Nephron (organoid): ENCODE data around the gene PNPLA2.
A peak's percentile ranks its signal among the peaks of the same experiment; 100 is the strongest.

ENCODE experiments used
- H3K27ac Mint-ChIP-seq, 3 experiments: 2 replicates each; pipeline ENCODE4 v1.8.0; 2020; ENCODE audit warnings: mixed read lengths in 3 of 3, mild to moderate bottlenecking in 2 of 3, moderate library complexity in 1 of 3
- H3K27me3 Mint-ChIP-seq: 2 replicates; pipeline ENCODE4 v1.8.0; 2021; ENCODE audit warnings: low read depth, mild to moderate bottlenecking, moderate library complexity, mixed read lengths
- H3K36me3 Mint-ChIP-seq: 2 replicates; pipeline ENCODE4 v1.8.0; 2020; ENCODE audit warnings: low read depth, mixed read lengths
- H3K4me1 Mint-ChIP-seq: 2 replicates; pipeline ENCODE4 v1.8.0; 2020; ENCODE audit warnings: mixed read lengths
- H3K4me3 Mint-ChIP-seq, 3 experiments: 2 replicates each; pipeline ENCODE4 v1.8.0; 2020; ENCODE audit warnings: mild to moderate bottlenecking in 3 of 3, mixed read lengths in 3 of 3, moderate library complexity in 2 of 3
- H3K9me3 Mint-ChIP-seq: 2 replicates; pipeline ENCODE4 v1.8.0; 2020; ENCODE audit warnings: mixed read lengths
- TF ChIP-seq, protein P1 (sequence below), 3 experiments: fragments of 200-600 bp; sonication (generic); IDR thresholded peaks; one replicate each; pipeline ENCODE4 v1.5.0; 2021; ENCODE audit warnings: antibody characterized with exemption in 3 of 3; ENCODE audit not compliant: unreplicated experiment in 3 of 3

PNPLA2 gene

GRCh38 chr11:823441-824291 lies 5.0 kb downstream of the PNPLA2 start:
- H3K27ac Mint-ChIP-seq, result no peak overlapping the region
- no peak overlapping the region for H3K4me3 Mint-ChIP-seq
- no peaks in the 10 kb centered on the region for H3K9me3 Mint-ChIP-seq
- TF ChIP-seq, protein P1, sequence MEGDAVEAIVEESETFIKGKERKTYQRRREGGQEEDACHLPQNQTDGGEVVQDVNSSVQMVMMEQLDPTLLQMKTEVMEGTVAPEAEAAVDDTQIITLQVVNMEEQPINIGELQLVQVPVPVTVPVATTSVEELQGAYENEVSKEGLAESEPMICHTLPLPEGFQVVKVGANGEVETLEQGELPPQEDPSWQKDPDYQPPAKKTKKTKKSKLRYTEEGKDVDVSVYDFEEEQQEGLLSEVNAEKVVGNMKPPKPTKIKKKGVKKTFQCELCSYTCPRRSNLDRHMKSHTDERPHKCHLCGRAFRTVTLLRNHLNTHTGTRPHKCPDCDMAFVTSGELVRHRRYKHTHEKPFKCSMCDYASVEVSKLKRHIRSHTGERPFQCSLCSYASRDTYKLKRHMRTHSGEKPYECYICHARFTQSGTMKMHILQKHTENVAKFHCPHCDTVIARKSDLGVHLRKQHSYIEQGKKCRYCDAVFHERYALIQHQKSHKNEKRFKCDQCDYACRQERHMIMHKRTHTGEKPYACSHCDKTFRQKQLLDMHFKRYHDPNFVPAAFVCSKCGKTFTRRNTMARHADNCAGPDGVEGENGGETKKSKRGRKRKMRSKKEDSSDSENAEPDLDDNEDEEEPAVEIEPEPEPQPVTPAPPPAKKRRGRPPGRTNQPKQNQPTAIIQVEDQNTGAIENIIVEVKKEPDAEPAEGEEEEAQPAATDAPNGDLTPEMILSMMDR (IDR thresholded peaks at IDR 0.05; ENCODE audit: unreplicated experiment in 3 of 3), result no peak
- H3K4me1 Mint-ChIP-seq, result peaks cover 18% of the 10 kb centered on the region
- H3K36me3 Mint-ChIP-seq, result peaks cover 8% of the 10 kb centered on the region
- H3K27me3 Mint-ChIP-seq, result peaks cover 24% of the 10 kb centered on the region

DNA sequence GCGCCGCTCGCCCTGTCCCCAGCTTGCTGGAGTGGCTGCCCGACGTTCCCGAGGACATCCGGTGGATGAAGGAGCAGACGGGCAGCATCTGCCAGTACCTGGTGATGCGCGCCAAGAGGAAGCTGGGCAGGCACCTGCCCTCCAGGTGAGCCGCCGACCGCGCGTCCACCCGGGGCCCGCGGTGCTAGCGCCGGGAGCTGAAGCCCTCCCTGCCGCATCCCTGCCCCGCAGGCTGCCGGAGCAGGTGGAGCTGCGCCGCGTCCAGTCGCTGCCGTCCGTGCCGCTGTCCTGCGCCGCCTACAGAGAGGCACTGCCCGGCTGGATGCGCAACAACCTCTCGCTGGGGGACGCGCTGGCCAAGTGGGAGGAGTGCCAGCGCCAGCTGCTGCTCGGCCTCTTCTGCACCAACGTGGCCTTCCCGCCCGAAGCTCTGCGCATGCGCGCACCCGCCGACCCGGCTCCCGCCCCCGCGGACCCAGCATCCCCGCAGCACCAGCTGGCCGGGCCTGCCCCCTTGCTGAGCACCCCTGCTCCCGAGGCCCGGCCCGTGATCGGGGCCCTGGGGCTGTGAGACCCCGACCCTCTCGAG lies 5.7 kb downstream of the PNPLA2 start:
- peaks cover 24% of the 10 kb centered on the region for H3K4me1 Mint-ChIP-seq
- H3K9me3 Mint-ChIP-seq, result no peaks in the 10 kb centered on the region
- H3K36me3 Mint-ChIP-seq, result peaks cover 8% of the 10 kb centered on the region
- TF ChIP-seq, protein P1 (IDR thresholded peaks at IDR 0.05; ENCODE audit: unreplicated experiment in 3 of 3), result no peak
- H3K27me3 Mint-ChIP-seq, result peaks cover 31% of the 10 kb centered on the region
- H3K27ac Mint-ChIP-seq, result no peak overlapping the region
- no peak overlapping the region for H3K4me3 Mint-ChIP-seq

GRCh38 chr11:824942-825341 lies 6.2 kb downstream of the PNPLA2 start:
- H3K36me3 Mint-ChIP-seq, result peaks cover 8% of the 10 kb centered on the region
- H3K27me3 Mint-ChIP-seq, result peaks cover 34% of the 10 kb centered on the region
- peak overlapping the region; percentile 10 to 46 (median 34) for H3K4me3 Mint-ChIP-seq
- H3K9me3 Mint-ChIP-seq, result no peaks in the 10 kb centered on the region
- H3K4me1 Mint-ChIP-seq, result peaks cover 27% of the 10 kb centered on the region
- TF ChIP-seq, protein P1 (IDR thresholded peaks at IDR 0.05; ENCODE audit: unreplicated experiment in 3 of 3), result no peak
- no peak overlapping the region for H3K27ac Mint-ChIP-seq

DNA sequence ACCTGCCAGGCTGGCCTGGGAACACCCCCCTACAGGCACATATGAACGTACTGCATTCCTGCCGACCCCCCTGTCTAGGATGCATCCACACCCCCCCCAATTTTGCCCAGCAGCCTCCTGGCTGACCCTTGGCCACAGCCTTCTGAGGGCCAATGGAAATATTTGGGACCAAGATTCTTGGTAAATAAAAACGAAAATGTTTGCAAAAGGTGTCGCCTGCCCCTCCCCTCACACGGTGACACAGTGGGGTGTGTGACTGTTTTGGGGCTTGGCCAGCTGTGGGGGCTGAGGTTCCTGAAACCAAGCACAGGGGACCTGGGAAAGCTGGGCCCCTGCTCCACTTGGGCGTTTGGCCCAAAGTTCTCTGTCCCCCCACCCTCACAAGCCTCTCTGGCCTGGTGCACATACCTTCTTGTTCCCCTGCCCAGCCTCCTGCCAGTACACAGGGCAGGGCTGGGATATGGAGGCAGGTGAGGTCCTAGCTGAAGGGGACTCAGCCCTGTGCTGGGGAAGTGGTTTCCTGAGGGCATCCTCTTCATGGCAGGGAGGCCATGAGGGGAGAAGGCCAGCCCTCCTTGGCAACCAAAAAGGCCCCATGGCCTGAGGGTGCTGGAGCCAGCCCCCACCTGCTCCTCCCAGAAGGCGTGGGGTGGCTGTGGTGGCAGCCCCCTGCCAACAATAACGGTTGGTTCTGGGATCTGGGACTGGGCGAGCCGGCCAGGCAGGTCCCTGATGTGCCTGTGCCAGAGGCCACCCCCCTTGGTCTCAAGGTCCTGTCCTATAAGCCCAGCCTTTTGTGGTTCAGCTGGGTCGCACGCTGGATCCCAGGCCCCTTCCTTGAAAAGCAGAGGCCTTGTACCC lies 6.9 kb downstream of the PNPLA2 start:
- peaks cover 34% of the 10 kb centered on the region for H3K27me3 Mint-ChIP-seq
- peak overlapping the region; percentile 34 to 46 (median 44) for H3K4me3 Mint-ChIP-seq
- H3K4me1 Mint-ChIP-seq, result peaks cover 27% of the 10 kb centered on the region
- TF ChIP-seq, protein P1 (IDR thresholded peaks at IDR 0.05; ENCODE audit: unreplicated experiment in 3 of 3), result no peak
- no peak overlapping the region for H3K27ac Mint-ChIP-seq
- H3K36me3 Mint-ChIP-seq, result peaks cover 8% of the 10 kb centered on the region
- no peaks in the 10 kb centered on the region for H3K9me3 Mint-ChIP-seq

DNA sequence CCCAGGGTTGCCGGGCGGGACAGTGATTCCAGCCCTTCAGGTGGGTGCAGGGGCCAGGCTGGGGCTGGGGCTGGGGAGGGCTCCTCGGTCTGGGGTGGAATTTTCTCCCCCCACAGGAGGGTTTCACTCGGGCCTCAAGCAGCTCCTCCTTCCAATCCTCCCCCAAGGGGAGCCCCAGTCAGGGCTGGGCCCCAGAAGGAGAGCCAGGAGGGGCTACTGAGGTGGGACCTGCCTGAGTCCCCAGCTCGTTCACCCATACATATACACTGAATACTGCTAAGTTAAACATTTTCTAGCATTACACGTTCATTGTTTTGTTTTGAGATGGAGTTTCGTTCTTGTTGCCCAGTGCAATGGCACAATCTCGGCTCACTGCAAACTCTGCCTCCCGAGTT lies 7.5 kb downstream of the PNPLA2 start:
- peaks cover 8% of the 10 kb centered on the region for H3K36me3 Mint-ChIP-seq
- H3K9me3 Mint-ChIP-seq, result no peaks in the 10 kb centered on the region
- peak overlapping the region; percentile 71 to 78 (median 71) for H3K4me3 Mint-ChIP-seq
- TF ChIP-seq, protein P1 (IDR thresholded peaks at IDR 0.05; ENCODE audit: unreplicated experiment in 3 of 3), result no peak
- peaks cover 37% of the 10 kb centered on the region for H3K27me3 Mint-ChIP-seq
- H3K27ac Mint-ChIP-seq, result peak overlapping the region in 2 of 3 experiments; percentile 60 to 84
- H3K4me1 Mint-ChIP-seq, result peaks cover 28% of the 10 kb centered on the region
